Measurements from ENCODE around the gene ZNF629. TPM values are rescaled to one million over a fixed set of nuclear protein-coding genes. Genes with fewer than 3 reads are reported as not detected.

Gene ZNF629
- polyA plus RNA-seq, 2 of the 4 experiments (the other 2 are of a cell fraction) = 5.9 to 13.6 TPM

GRCh38 chr16:30761427-30761927 is 25.5 kb downstream of the ZNF629 start:
- 7% methylated on average over 33 of the region's 64 CpGs for WGBS (ENCODE audit: missing lambda C conversion rate)
- ChIA-PET CTCF (interaction anchor here (1.1 kb wide), 1 partner anchor 10 kb away, joined by 4 read pairs; no protein-coding TSS in a partner anchor), POLR2A (interaction anchor here (1.0 to 1.2 kb wide), 2 partner anchors 13 to 14 kb away, joined by 3 read pairs; partner anchors contain the start of gene PHKG2)
- H3K27ac ChIP-seq = peak overlapping the region; percentile 63 to 82
- ATAC-seq (peak; percentile 48 to 70), FAIRE-seq (no peak), DNase-seq (ENCODE audit: low read depth in 1 of 2, low spot score in 1 of 2) (no peak)
- peak overlapping the region; percentile 68 for H3K4me3 ChIP-seq
- peaks cover 19% of the 10 kb centered on the region for H3K4me1 ChIP-seq
- H3K9me3 ChIP-seq = no peaks in the 10 kb centered on the region
- TF ChIP-seq HEYL (CRISPR knock-in tag; IDR thresholded peaks at IDR 0.05) (no peak), KDM1A (IDR thresholded peaks at IDR 0.05; ENCODE audit: low read depth) (0 out of 2 replicates have a peak, but pooled peaks have one; percentile 52), PHF8 (IDR thresholded peaks at IDR 0.05; ENCODE audit: borderline replicate concordance, low read depth) (0 out of 2 replicates have a peak, but pooled peaks have one; percentile 22), ZC3H11A (IDR thresholded peaks at IDR 0.05) (no peak), E2F6 (IDR thresholded peaks at IDR 0.05; ENCODE audit: borderline replicate concordance, low read depth) (peak; percentile 3; the same call in 1 of the 2 replicates)
- H3K4me2 ChIP-seq = peak overlapping the region; percentile 98

- ATAC-seq (no peak), FAIRE-seq (no peak), DNase-seq (ENCODE audit: low read depth in 1 of 2, low spot score in 1 of 2) (no peak)
- 77% methylated on average over 26 of the region's 26 CpGs for WGBS (ENCODE audit: missing lambda C conversion rate)
- Histone ChIP-seq H3K4me2 (peak overlapping the region; percentile 98), H3K27ac (peak overlapping the region in 1 of 2 experiments; percentile 82; a peak in 4 of 6 replicates), H3K4me3 (peak overlapping the region; percentile 68), H3K4me1 (peaks cover 19% of the 10 kb centered on the region), H3K9me3 (no peaks in the 10 kb centered on the region)
- ChIA-PET POLR2A (interaction anchor here (1.0 to 1.8 kb wide), 3 partner anchors 13 kb away, joined by 3 to 8 read pairs (median 3); partner anchors contain the start of gene PHKG2), CTCF (interaction anchor here (1.1 to 2.2 kb wide), 4 partner anchors 9 to 54 kb away, joined by 3 to 5 read pairs (median 4); a partner anchor contains a TSS)
- TF ChIP-seq HEYL (CRISPR knock-in tag; IDR thresholded peaks at IDR 0.05) = no peak
- TF ChIP-seq TFCP2L1 (CRISPR knock-in tag; IDR thresholded peaks at IDR 0.05) = no peak
- TF ChIP-seq HES2 (IDR thresholded peaks at IDR 0.05) = no peak
- no peak for TF ChIP-seq USF2 (IDR thresholded peaks at IDR 0.05)
- no peak for TF ChIP-seq FOSB (CRISPR knock-in tag; IDR thresholded peaks at IDR 0.05)
- no peak for TF ChIP-seq HMGXB4 (CRISPR knock-in tag; IDR thresholded peaks at IDR 0.05; ENCODE audit: borderline replicate concordance)
- no peak for TF ChIP-seq MAFK (IDR thresholded peaks at IDR 0.05; ENCODE audit: partially characterized antibody)
- no peak for TF ChIP-seq CTCF (IDR thresholded peaks at IDR 0.05)
- TF ChIP-seq ZC3H11A (IDR thresholded peaks at IDR 0.05) = no peak
- TF ChIP-seq FOXS1 (CRISPR knock-in tag; IDR thresholded peaks at IDR 0.05) = no peak
- no peak for TF ChIP-seq EHF (CRISPR knock-in tag; IDR thresholded peaks at IDR 0.05)
Measured at GRCh38 chr16:30760577-30761426, 26.2 kb downstream of the ZNF629 start.
